OCI-LY1 (cell line): ENCODE results near the gene DOCK2.

Experiments
- H2AFZ ChIP-seq: fragments of 200-600 bp; sonication (generic), shearing (Covaris generic); 2 replicates; pipeline ENCODE4 v1.6.0; 2014; ENCODE audit warnings: antibody characterized with exemption, mild to moderate bottlenecking, low read length
- H3F3A ChIP-seq: fragments of 200-600 bp; sonication (generic), shearing (Covaris generic); 2 replicates; pipeline ENCODE4 v1.6.0; 2014; ENCODE audit warnings: mild to moderate bottlenecking, antibody characterized with exemption, low read length, moderate library complexity; ENCODE audit not compliant: insufficient read depth
- H3K27ac ChIP-seq: fragments of 200-600 bp; sonication (generic); 2 replicates; pipeline ENCODE4 v1.5.1; 2014; ENCODE audit warnings: low read length, mixed run types, mild to moderate bottlenecking, low read depth; ENCODE audit not compliant: poor library complexity, severe bottlenecking
- H3K27me3 ChIP-seq: fragments of 200-600 bp; sonication (generic); 2 replicates; pipeline ENCODE4 v1.6.0; 2014; ENCODE audit warnings: antibody characterized with exemption, mild to moderate bottlenecking, low read length, moderate library complexity; ENCODE audit not compliant: insufficient read depth
- H3K36me3 ChIP-seq: fragments of 200-600 bp; sonication (generic); 2 replicates; pipeline ENCODE4 v1.6.1; 2014; ENCODE audit warnings: mild to moderate bottlenecking, antibody characterized with exemption, low read length, moderate library complexity, mixed read lengths; ENCODE audit not compliant: insufficient read depth
- H3K4me1 ChIP-seq: fragments of 200-600 bp; sonication (generic); 2 replicates; pipeline ENCODE4 v1.5.1; 2014; ENCODE audit warnings: mild to moderate bottlenecking, low read length, moderate library complexity; ENCODE audit not compliant: insufficient read depth, severe bottlenecking
- H3K4me2 ChIP-seq: fragments of 200-600 bp; sonication (generic), shearing (Covaris generic); 2 replicates; pipeline ENCODE4 v1.6.1; 2014; ENCODE audit warnings: low read length
- H3K4me3 ChIP-seq: fragments of 200-600 bp; sonication (generic); 2 replicates; pipeline ENCODE4 v1.5.1; 2014; ENCODE audit warnings: low read length, low read depth, mild to moderate bottlenecking, mixed read lengths; ENCODE audit not compliant: poor library complexity, severe bottlenecking
- H3K79me2 ChIP-seq: fragments of 200-600 bp; shearing (Covaris generic); 2 replicates; pipeline ENCODE4 v1.6.1; 2016; ENCODE audit warnings: mixed run types, low read length, mixed read lengths; ENCODE audit not compliant: insufficient read depth
- H3K9ac ChIP-seq: fragments of 200-600 bp; sonication (generic), shearing (Covaris generic); 2 replicates; pipeline ENCODE4 v1.6.1; 2014; ENCODE audit warnings: mild to moderate bottlenecking, low read length, mixed read lengths
- H3K9me2 ChIP-seq: fragments of 200-600 bp; sonication (generic), shearing (Covaris generic); 2 replicates; pipeline ENCODE4 v1.6.1; 2014; ENCODE audit warnings: low read depth, mild to moderate bottlenecking, low read length, mixed read lengths
- H3K9me3 ChIP-seq: fragments of 200-600 bp; shearing (Covaris generic); 2 replicates; pipeline ENCODE4 v1.6.1; 2014; ENCODE audit warnings: low read length, mixed read lengths
- H4K20me1 ChIP-seq: fragments of 200-600 bp; sonication (generic), shearing (Covaris generic); 2 replicates; pipeline ENCODE4 v1.6.0; 2016; ENCODE audit warnings: mild to moderate bottlenecking, low read length; ENCODE audit not compliant: insufficient read depth
- EZH2 ChIP-seq: fragments of 200-600 bp; sonication (generic), shearing (Covaris generic); IDR thresholded peaks from 2 replicates; pipeline ENCODE4 v1.8.0; 2017; ENCODE audit warnings: borderline replicate concordance, mixed run types, mild to moderate bottlenecking, antibody characterized with exemption, low read length, moderate library complexity, mixed read lengths
- TF ChIP-seq, protein P1 (sequence below): fragments of 200-600 bp; sonication (generic), shearing (Covaris generic); IDR thresholded peaks from 2 replicates; pipeline ENCODE4 v1.5.1; 2017; ENCODE audit warnings: mild to moderate bottlenecking, antibody characterized with exemption, low read length, moderate library complexity, mixed read lengths

The DOCK2 gene

DNA sequence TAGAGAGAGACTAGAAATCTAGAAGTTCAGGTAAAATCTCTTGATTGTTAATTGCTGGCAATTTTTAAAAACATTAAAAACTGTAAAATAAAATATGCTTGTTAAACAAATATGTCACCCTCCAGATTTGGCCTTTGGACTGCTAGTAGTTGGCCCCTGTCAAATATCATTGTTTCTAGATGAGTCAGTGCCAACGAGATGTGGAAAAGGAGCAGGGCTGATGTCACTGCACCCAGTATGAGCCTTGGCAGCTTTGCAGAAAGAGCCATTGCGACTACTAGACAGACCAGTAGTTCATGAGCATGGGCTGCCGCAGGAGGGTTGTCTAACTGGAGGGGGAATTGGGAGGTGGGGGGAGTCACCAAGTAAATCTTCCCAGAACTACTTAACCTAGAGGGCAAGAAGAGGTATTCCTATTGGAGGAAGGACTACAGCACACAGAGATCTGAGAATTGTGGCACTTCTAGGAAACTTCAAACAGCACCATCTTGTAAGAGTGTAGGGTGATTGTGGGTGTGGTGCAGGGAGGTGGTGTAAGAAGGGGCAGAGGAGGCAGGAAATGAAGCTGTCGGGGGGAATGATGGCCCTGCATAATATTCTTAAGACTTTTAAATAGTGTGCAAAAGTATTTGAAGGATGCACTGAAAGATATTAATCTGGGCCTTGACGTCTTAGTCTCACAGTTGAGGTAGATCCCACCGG is 7.1 kb upstream of the DOCK2 start:
- Histone ChIP-seq H4K20me1 (no peaks in the 10 kb centered on the region), H3K79me2 (no peaks in the 10 kb centered on the region), H2AFZ (no peak overlapping the region), H3K9me3 (no peaks in the 10 kb centered on the region), H3K27me3 (no peaks in the 10 kb centered on the region; the same call in 1 of the 2 replicates), H3K4me3 (no peak overlapping the region), H3K27ac (no peak overlapping the region), H3K4me2 (no peak overlapping the region), H3K9me2 (no peaks in the 10 kb centered on the region), H3F3A (no peaks in the 10 kb centered on the region), H3K36me3 (no peaks in the 10 kb centered on the region), H3K4me1 (no peaks in the 10 kb centered on the region), H3K9ac (no peak overlapping the region)
- TF ChIP-seq, protein P1, sequence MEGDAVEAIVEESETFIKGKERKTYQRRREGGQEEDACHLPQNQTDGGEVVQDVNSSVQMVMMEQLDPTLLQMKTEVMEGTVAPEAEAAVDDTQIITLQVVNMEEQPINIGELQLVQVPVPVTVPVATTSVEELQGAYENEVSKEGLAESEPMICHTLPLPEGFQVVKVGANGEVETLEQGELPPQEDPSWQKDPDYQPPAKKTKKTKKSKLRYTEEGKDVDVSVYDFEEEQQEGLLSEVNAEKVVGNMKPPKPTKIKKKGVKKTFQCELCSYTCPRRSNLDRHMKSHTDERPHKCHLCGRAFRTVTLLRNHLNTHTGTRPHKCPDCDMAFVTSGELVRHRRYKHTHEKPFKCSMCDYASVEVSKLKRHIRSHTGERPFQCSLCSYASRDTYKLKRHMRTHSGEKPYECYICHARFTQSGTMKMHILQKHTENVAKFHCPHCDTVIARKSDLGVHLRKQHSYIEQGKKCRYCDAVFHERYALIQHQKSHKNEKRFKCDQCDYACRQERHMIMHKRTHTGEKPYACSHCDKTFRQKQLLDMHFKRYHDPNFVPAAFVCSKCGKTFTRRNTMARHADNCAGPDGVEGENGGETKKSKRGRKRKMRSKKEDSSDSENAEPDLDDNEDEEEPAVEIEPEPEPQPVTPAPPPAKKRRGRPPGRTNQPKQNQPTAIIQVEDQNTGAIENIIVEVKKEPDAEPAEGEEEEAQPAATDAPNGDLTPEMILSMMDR = no peak
- TF ChIP-seq EZH2 = no peak

DNA sequence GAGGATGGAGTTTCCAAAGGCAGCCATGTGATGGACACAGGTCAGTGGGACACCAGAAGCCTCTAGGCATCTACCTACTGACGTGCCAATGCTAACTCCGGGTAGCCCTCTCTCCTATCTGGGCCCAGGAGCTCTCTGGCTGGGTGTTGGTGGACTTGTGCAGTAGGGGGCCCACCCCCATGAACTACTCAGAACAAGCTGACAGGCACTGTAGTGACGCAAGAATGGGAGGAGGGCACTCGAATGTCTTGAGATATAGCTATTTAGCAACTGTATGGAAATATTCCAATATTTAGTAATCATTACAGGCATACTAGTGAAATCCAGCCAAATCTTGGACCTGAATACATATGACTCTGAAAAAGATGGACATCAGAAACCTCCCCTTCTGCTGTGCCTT is 5.7 kb upstream of the DOCK2 start:
- Histone ChIP-seq H3K4me3 (no peak overlapping the region), H3K4me1 (peaks cover 1% of the 10 kb centered on the region), H3K27ac (no peak overlapping the region), H3F3A (no peaks in the 10 kb centered on the region), H3K36me3 (no peaks in the 10 kb centered on the region), H4K20me1 (no peaks in the 10 kb centered on the region), H2AFZ (no peak overlapping the region), H3K79me2 (no peaks in the 10 kb centered on the region), H3K9me3 (no peaks in the 10 kb centered on the region), H3K9ac (no peak overlapping the region), H3K9me2 (no peaks in the 10 kb centered on the region), H3K27me3 (no peaks in the 10 kb centered on the region; the same call in 1 of the 2 replicates), H3K4me2 (no peak overlapping the region)
- no peak for TF ChIP-seq EZH2
- TF ChIP-seq, protein P1 = no peak

DNA sequence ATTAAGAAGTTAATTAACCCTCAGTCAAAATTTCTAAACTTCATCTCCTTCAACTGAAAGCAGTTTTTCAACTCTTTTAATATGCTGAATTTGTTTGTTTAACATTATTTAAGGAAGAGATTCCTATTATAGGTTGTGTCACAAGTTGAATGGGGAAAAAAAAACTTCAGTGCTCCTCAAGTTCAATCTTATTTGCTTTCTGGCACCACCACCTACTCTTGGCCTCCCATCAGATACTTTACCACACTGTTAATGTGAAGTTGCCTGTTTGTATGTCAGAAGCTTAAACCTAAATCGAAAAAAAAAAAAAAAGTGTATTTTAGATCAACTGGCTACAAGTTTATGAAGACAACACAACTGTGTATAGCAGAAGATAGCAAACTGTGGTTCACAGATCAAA is 4.1 kb upstream of the DOCK2 start:
- peaks cover under 1% of the 10 kb centered on the region for H3K79me2 ChIP-seq
- no peaks in the 10 kb centered on the region for H3F3A ChIP-seq
- no peak overlapping the region for H3K4me3 ChIP-seq
- peaks cover 7% of the 10 kb centered on the region for H3K4me1 ChIP-seq
- no peaks in the 10 kb centered on the region for H3K9me3 ChIP-seq
- H3K9me2 ChIP-seq = no peaks in the 10 kb centered on the region
- H3K4me2 ChIP-seq = no peak overlapping the region
- no peak for TF ChIP-seq EZH2
- TF ChIP-seq, protein P1 = no peak
- H3K36me3 ChIP-seq = no peaks in the 10 kb centered on the region
- H3K27me3 ChIP-seq = no peaks in the 10 kb centered on the region
- no peaks in the 10 kb centered on the region for H4K20me1 ChIP-seq
- H3K9ac ChIP-seq = no peak overlapping the region
- no peak overlapping the region for H3K27ac ChIP-seq
- no peak overlapping the region for H2AFZ ChIP-seq
